Endothelial cell of umbilical vein (primary cell): Measurements from ENCODE around the gene CACNG4. TPM values are rescaled to one million over a fixed set of nuclear protein-coding genes. Genes with fewer than 3 reads are reported as not detected.

Source experiments
- BruUV-seq: library from RNA; stranded (reverse); fragments of 400-500 nt; replicated peaks from 2 replicates; lab custom pipeline; 2021; lab: Mats Ljungman, UMichigan
- CTCF ChIA-PET: fragments of 300-600, 350-600 bp; sonication (Branson Sonifier 250); formaldehyde crosslinking; loops from one replicate; lab custom pipeline; 2021; ENCODE audit warnings: antibody characterized with exemption, inconsistent platforms; lab: Charles Lee
- POLR2A ChIA-PET: fragments of 300-600, 350-600 bp; sonication (Branson Sonifier 250); formaldehyde crosslinking; loops from one replicate; lab custom pipeline; 2021; ENCODE audit warnings: antibody characterized with exemption, inconsistent platforms; lab: Charles Lee
- DNase-seq: peaks from one replicate; pipeline ENCODE4 v3.0.0-alpha.2; 2011; ENCODE audit warnings: low read depth, low spot score
- FAIRE-seq: peaks from 2 replicates; lab custom pipeline; 2011; peaks lifted over from hg19 to GRCh38; lab: Jason Lieb, UNC
- H2AFZ ChIP-seq: 2 replicates; pipeline ENCODE4 v1.6.0; 2012; ENCODE audit warnings: low read depth, low read length, control low read depth, inconsistent platforms
- H3K27ac ChIP-seq: 2 replicates; pipeline ENCODE4 v1.5.1; 2011; ENCODE audit warnings: low read depth, mild to moderate bottlenecking, control low read depth, low read length, moderate library complexity; ENCODE audit not compliant: insufficient read depth
- H3K27me3 ChIP-seq, 2 experiments: 2 replicates each; pipeline versions ENCODE4 v1.6.0 to v1.6.1; 2011; ENCODE audit warnings: low read length in 2 of 2, mixed read lengths in 1 of 2; ENCODE audit not compliant: control insufficient read depth in 2 of 2, insufficient read depth in 2 of 2
- H3K36me3 ChIP-seq, 2 experiments: 2 replicates in 1 of 2; 3 replicates in 1 of 2; pipeline ENCODE4 v1.5.1; 2011; ENCODE audit warnings: low read length in 2 of 2, mild to moderate bottlenecking in 1 of 2, moderate library complexity in 1 of 2; ENCODE audit not compliant: control insufficient read depth in 2 of 2, insufficient read depth in 2 of 2; ENCODE audit errors: extremely low read depth in 1 of 2
- H3K4me1 ChIP-seq: 3 replicates; pipeline ENCODE4 v1.5.1; 2011; ENCODE audit warnings: mild to moderate bottlenecking, low read length; ENCODE audit not compliant: control insufficient read depth, insufficient read depth; ENCODE audit errors: extremely low read depth
- H3K4me2 ChIP-seq: 2 replicates; pipeline ENCODE4 v1.6.1; 2011; ENCODE audit warnings: low read length, control low read depth, mixed read lengths; ENCODE audit not compliant: insufficient read depth
- H3K4me3 ChIP-seq, 3 experiments: fragments of 200-600 bp in 1 of 3; sonication (generic), shearing (Covaris generic) in 1 of 3; replicated peaks in 1 of 3; 2 replicates each; pipeline ENCODE4 v1.5.1; 2011 to 2016; ENCODE audit warnings: control low read depth in 3 of 3, low read length in 3 of 3, mild to moderate bottlenecking in 2 of 3, inconsistent platforms in 1 of 3, low read depth in 1 of 3, moderate library complexity in 1 of 3; ENCODE audit not compliant: insufficient read depth in 1 of 3
- H3K79me2 ChIP-seq: 2 replicates; pipeline ENCODE4 v1.6.0; 2012; ENCODE audit warnings: low read length, inconsistent platforms; ENCODE audit not compliant: control insufficient read depth, insufficient read depth
- H3K9ac ChIP-seq: replicated peaks from 2 replicates; pipeline ENCODE3; 2011; ENCODE audit warnings: low read length, control low read depth; ENCODE audit not compliant: insufficient read depth; ENCODE audit errors: extremely low read depth
- H3K9me1 ChIP-seq: replicated peaks from 3 replicates; pipeline ENCODE4 v1.6.0; 2011; ENCODE audit warnings: mild to moderate bottlenecking, low read length; ENCODE audit not compliant: control insufficient read depth, insufficient read depth; ENCODE audit errors: extremely low read depth
- H3K9me3 ChIP-seq: replicated peaks from 2 replicates; pipeline ENCODE4 v1.5.1; 2012; ENCODE audit warnings: low read length, inconsistent platforms; ENCODE audit not compliant: control insufficient read depth, insufficient read depth
- H4K20me1 ChIP-seq: replicated peaks from 2 replicates; pipeline ENCODE3; 2011; ENCODE audit warnings: mild to moderate bottlenecking, low read length; ENCODE audit not compliant: control insufficient read depth, insufficient read depth; ENCODE audit errors: extremely low read depth
- EZH2 ChIP-seq: IDR thresholded peaks from 2 replicates; pipeline ENCODE4 v1.6.1; 2012; ENCODE audit warnings: borderline replicate concordance, low read depth, mild to moderate bottlenecking, moderate library complexity, low read length, inconsistent platforms; ENCODE audit not compliant: severe bottlenecking
- FOS ChIP-seq: IDR thresholded peaks from 2 replicates; pipeline ENCODE4 v1.6.1; 2011; ENCODE audit warnings: mild to moderate bottlenecking, low read length, moderate library complexity, borderline replicate concordance; ENCODE audit not compliant: insufficient read depth
- GATA2 ChIP-seq: IDR thresholded peaks from 2 replicates; pipeline ENCODE4 v1.7.0; 2011; ENCODE audit warnings: low read depth, mild to moderate bottlenecking, moderate library complexity, mixed read lengths, low read length; ENCODE audit not compliant: insufficient read length, insufficient read depth
- JUN ChIP-seq: IDR thresholded peaks from 2 replicates; pipeline ENCODE4 v1.6.1; 2011; ENCODE audit warnings: borderline replicate concordance, low read depth; ENCODE audit not compliant: insufficient read length, insufficient read depth
- MAX ChIP-seq: IDR thresholded peaks from 2 replicates; pipeline ENCODE4 v1.6.1; 2011; ENCODE audit not compliant: insufficient read depth, insufficient read length
- MYC ChIP-seq: IDR thresholded peaks from one replicate; pipeline ENCODE4 v1.6.1; 2011; ENCODE audit warnings: mild to moderate bottlenecking, low read depth, low read length
- POLR2A ChIP-seq: IDR thresholded peaks from 2 replicates; pipeline ENCODE4 v1.6.1; 2012; ENCODE audit warnings: low read depth, mild to moderate bottlenecking, control low read depth, low read length
- POLR2AphosphoS5 ChIP-seq: IDR thresholded peaks from 2 replicates; pipeline ENCODE4 v1.6.1; 2012; ENCODE audit warnings: low read depth, mild to moderate bottlenecking, control low read depth, low read length, moderate library complexity; ENCODE audit not compliant: insufficient read depth
- dilution Hi-C: fragments of 300-500 bp; cut with MboI; formaldehyde crosslinking; loops from one replicate; pipeline ENCODE4 v1.15.0; 2019; ENCODE audit warnings: low sequenced_read_pairs; ENCODE audit not compliant: extremely low pct_ligation_motif_present
- intact Hi-C: fragments of 100-400 bp; cut with micrococcal nuclease; formaldehyde crosslinking; loops from one replicate; pipeline ENCODE4 v1.10.0; 2022
- polyA plus RNA-seq, 4 experiments: library from polyadenylated mRNA; depleted of rRNA in 3 of 4; stranded (reverse) in 3 of 4; unstranded in 1 of 4; fragments of >200 nt; gene quantifications; 2 replicates each; pipeline versions ENCODE4 v1.2.1 to v1.2.3, GENCODE V29; 2011 to 2012; ENCODE audit warnings: missing spikeins in 1 of 4
- total RNA-seq: library from RNA; stranded (reverse); gene quantifications from 2 replicates; pipeline ENCODE4 v1.2.3, GENCODE V29; 2021
- TF ChIP-seq, protein P1 (sequence below), 2 donors: IDR thresholded peaks; 1 replicate in 1 of 2; 2 replicates in 1 of 2; pipeline ENCODE4 v1.5.1; 2011; ENCODE audit warnings: low read length in 2 of 2, mild to moderate bottlenecking in 2 of 2, moderate library complexity in 2 of 2, control low read depth in 1 of 2, inconsistent platforms in 1 of 2, low read depth in 1 of 2; ENCODE audit not compliant: insufficient read depth in 1 of 2; ENCODE audit errors: extremely low read depth in 1 of 2

CACNG4 gene
- total and polyA plus RNA-seq, 2 donors (not counting 3 experiments of a cell fraction or from before 2014, with no cell fraction given), result not detected

DNA sequence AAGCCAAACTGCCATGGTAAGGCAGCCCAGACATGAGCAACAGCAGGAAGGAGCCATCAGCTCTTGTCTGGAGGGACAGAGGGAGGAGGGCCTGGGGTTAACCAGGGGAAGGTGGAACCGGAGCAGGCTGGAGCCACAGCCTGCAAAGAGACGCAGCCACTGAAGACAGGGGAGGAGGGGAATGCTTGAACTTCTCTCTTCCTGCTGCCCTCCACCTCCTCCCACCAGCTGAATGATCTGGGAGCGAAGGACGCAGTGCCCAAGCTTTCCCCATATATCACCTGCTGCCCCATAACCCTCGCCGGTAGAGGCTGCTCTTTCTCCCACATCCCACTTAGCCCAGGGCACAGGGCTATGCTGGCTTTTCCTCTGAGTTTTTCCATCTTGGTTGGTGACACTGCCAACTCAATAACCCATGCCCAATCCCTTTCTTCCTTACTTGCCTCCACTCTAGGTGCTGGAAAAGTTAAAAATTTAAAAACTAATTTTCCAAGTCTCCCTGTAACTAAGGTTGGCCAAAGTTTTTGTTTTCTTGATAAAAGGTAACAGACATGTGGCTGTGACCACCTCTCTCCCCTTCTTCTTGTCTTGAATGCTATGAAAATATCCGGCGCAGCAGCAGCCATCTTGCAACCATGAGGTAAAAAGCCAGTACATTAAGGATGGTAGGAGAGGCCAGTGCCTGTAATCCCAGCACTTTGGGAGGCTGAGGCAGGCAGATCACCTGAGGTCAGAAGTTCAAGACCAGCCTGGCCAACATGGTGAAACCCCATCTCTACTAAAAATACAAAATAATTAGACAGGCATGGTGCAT, 21.8 kb upstream of the CACNG4 start:
- Histone ChIP-seq H3K4me3 (no peak overlapping the region), H3K27ac (no peak overlapping the region), H3K9ac (no peak overlapping the region), H2AFZ (no peak overlapping the region), H3K4me1 (no peaks in the 10 kb centered on the region), H3K79me2 (no peaks in the 10 kb centered on the region), H3K9me3 (no peaks in the 10 kb centered on the region), H3K36me3 (no peaks in the 10 kb centered on the region), H3K27me3 (peaks cover 16% of the 10 kb centered on the region in 2 experiments), H4K20me1 (no peaks in the 10 kb centered on the region), H3K4me2 (no peak overlapping the region), H3K9me1 (no peaks in the 10 kb centered on the region)
- TF ChIP-seq MYC (no peak), EZH2 (no peak), GATA2 (no peak), POLR2A (no peak), FOS (no peak), JUN (no peak), MAX (no peak), POLR2AphosphoS5 (no peak)
- TF ChIP-seq, protein P1, sequence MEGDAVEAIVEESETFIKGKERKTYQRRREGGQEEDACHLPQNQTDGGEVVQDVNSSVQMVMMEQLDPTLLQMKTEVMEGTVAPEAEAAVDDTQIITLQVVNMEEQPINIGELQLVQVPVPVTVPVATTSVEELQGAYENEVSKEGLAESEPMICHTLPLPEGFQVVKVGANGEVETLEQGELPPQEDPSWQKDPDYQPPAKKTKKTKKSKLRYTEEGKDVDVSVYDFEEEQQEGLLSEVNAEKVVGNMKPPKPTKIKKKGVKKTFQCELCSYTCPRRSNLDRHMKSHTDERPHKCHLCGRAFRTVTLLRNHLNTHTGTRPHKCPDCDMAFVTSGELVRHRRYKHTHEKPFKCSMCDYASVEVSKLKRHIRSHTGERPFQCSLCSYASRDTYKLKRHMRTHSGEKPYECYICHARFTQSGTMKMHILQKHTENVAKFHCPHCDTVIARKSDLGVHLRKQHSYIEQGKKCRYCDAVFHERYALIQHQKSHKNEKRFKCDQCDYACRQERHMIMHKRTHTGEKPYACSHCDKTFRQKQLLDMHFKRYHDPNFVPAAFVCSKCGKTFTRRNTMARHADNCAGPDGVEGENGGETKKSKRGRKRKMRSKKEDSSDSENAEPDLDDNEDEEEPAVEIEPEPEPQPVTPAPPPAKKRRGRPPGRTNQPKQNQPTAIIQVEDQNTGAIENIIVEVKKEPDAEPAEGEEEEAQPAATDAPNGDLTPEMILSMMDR (IDR thresholded peaks at IDR 0.05; ENCODE audit: extremely low read depth in 1 of 2, insufficient read depth in 1 of 2, low read depth in 1 of 2, low read length in 2 of 2), result no peak
- DNase-seq (no peak), FAIRE-seq (no peak)
- CTCF ChIA-PET, result no interaction called here
- POLR2A ChIA-PET, result no interaction called here
- BruUV-seq, result no TSS peak
- dilution Hi-C loops, result no loop called here
- intact Hi-C loops, result no loop called here
